ENCODE measurements around the gene DNM2.

DNM2 gene

GRCh38 chr19:10776900-10777650 is 59.2 kb downstream of the DNM2 start:
- H4K20me1 ChIP-seq (ENCODE audit: control insufficient read depth, insufficient read depth, low read depth, low read length) = peaks cover 12% of the 10 kb centered on the region
- H3F3A ChIP-seq (ENCODE audit: control insufficient read depth, insufficient read depth) = 0 out of 2 replicates have a peak, but pooled peaks cover 11% of the 10 kb centered on the region
- TF ChIP-seq CTCF (IDR thresholded peaks at IDR 0.05; ENCODE audit: low read depth, low read length, poor library complexity, severe bottlenecking) (no peak), EZH2phosphoT487 (IDR thresholded peaks at IDR 0.05; ENCODE audit: borderline replicate concordance, low read length) (no peak)
- H3K36me3 ChIP-seq (ENCODE audit: control insufficient read depth, low read length) = peaks cover 71% of the 10 kb centered on the region
- H3K9me2 ChIP-seq (replicated peaks; ENCODE audit: control insufficient read depth, low read length) = no peaks in the 10 kb centered on the region
- H3K79me2 ChIP-seq (ENCODE audit: control insufficient read depth, low read length) = no peaks in the 10 kb centered on the region
- peak overlapping the region; percentile 61 for H3K27ac ChIP-seq (ENCODE audit: low read depth, low read length)
- H3K27me3 ChIP-seq (ENCODE audit: control insufficient read depth, low read length) = no peaks in the 10 kb centered on the region
- peak overlapping the region; percentile 24; the same call in 1 of the 2 replicates for H3K4me3 ChIP-seq (ENCODE audit: low read length)
- peaks cover 23% of the 10 kb centered on the region for H3K4me1 ChIP-seq (ENCODE audit: control insufficient read depth, low read length)
- H3K9me3 ChIP-seq (ENCODE audit: control insufficient read depth, insufficient read depth, low read length) = no peaks in the 10 kb centered on the region
- peak overlapping the region; percentile 46 for H3K4me2 ChIP-seq (ENCODE audit: low read length)

GRCh38 chr19:10780368-10780767 is 62.5 kb downstream of the DNM2 start:
- Histone ChIP-seq H3F3A (ENCODE audit: control insufficient read depth, insufficient read depth) (0 out of 2 replicates have a peak, but pooled peaks cover 11% of the 10 kb centered on the region), H3K27ac (ENCODE audit: low read depth, low read length) (no peak overlapping the region), H4K20me1 (ENCODE audit: control insufficient read depth, insufficient read depth, low read depth, low read length) (peaks cover 12% of the 10 kb centered on the region), H3K79me2 (ENCODE audit: control insufficient read depth, low read length) (no peaks in the 10 kb centered on the region), H3K27me3 (ENCODE audit: control insufficient read depth, low read length) (no peaks in the 10 kb centered on the region), H3K9me2 (replicated peaks; ENCODE audit: control insufficient read depth, low read length) (no peaks in the 10 kb centered on the region), H3K4me3 (ENCODE audit: low read length) (no peak overlapping the region), H3K4me1 (ENCODE audit: control insufficient read depth, low read length) (peaks cover 31% of the 10 kb centered on the region), H3K36me3 (ENCODE audit: control insufficient read depth, low read length) (peaks cover 71% of the 10 kb centered on the region), H3K9me3 (ENCODE audit: control insufficient read depth, insufficient read depth, low read length) (no peaks in the 10 kb centered on the region), H3K4me2 (ENCODE audit: low read length) (no peak overlapping the region)
- TF ChIP-seq EZH2phosphoT487 (IDR thresholded peaks at IDR 0.05; ENCODE audit: borderline replicate concordance, low read length) (no peak), CTCF (IDR thresholded peaks at IDR 0.05; ENCODE audit: low read depth, low read length, poor library complexity, severe bottlenecking) (no peak)

DNA sequence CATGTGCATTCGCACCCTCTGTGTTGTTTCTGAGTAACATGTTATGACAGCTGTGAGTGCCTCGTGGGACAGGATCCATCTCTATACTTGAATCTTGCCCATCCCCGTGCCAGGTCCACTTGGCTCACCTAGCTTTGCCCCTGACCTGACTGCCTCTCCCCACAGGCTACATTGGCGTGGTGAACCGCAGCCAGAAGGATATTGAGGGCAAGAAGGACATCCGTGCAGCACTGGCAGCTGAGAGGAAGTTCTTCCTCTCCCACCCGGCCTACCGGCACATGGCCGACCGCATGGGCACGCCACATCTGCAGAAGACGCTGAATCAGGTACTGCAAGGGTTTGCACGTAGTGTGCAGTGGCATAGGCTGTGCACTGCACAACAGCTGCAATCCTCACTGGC is 64.9 kb downstream of the DNM2 start:
- Histone ChIP-seq H3K9me3 (ENCODE audit: control insufficient read depth, insufficient read depth, low read length) (no peaks in the 10 kb centered on the region), H3K4me1 (ENCODE audit: control insufficient read depth, low read length) (peaks cover 8% of the 10 kb centered on the region), H3K4me3 (ENCODE audit: low read length) (no peak overlapping the region), H3K9me2 (replicated peaks; ENCODE audit: control insufficient read depth, low read length) (no peaks in the 10 kb centered on the region), H3K27ac (ENCODE audit: low read depth, low read length) (no peak overlapping the region), H3K4me2 (ENCODE audit: low read length) (no peak overlapping the region), H3F3A (ENCODE audit: control insufficient read depth, insufficient read depth) (no peaks in the 10 kb centered on the region), H3K79me2 (ENCODE audit: control insufficient read depth, low read length) (no peaks in the 10 kb centered on the region), H4K20me1 (ENCODE audit: control insufficient read depth, insufficient read depth, low read depth, low read length) (peaks cover 3% of the 10 kb centered on the region; the same call in 1 of the 2 replicates), H3K27me3 (ENCODE audit: control insufficient read depth, low read length) (no peaks in the 10 kb centered on the region), H3K36me3 (ENCODE audit: control insufficient read depth, low read length) (peaks cover 69% of the 10 kb centered on the region)
- TF ChIP-seq CTCF (IDR thresholded peaks at IDR 0.05; ENCODE audit: low read depth, low read length, poor library complexity, severe bottlenecking) (no peak), EZH2phosphoT487 (IDR thresholded peaks at IDR 0.05; ENCODE audit: borderline replicate concordance, low read length) (no peak)
